Measurements from ENCODE around the gene TEX2.

The TEX2 gene

GRCh38 chr17:64185101-64185500 is 78.0 kb downstream of the TEX2 start:
- no peaks in the 10 kb centered on the region for H3K36me3 ChIP-seq (ENCODE audit: low read length)
- no peak overlapping the region for H3K4me3 ChIP-seq (ENCODE audit: insufficient read depth, low read length, poor library complexity, severe bottlenecking)
- no peaks in the 10 kb centered on the region for H3K9me3 ChIP-seq (ENCODE audit: insufficient read depth, low read length)
- no peaks in the 10 kb centered on the region for H4K20me1 ChIP-seq (ENCODE audit: low read depth, low read length)
- no peak overlapping the region for H3K9ac ChIP-seq (ENCODE audit: low read length)
- TF ChIP-seq EZH2phosphoT487 (conservative IDR thresholded peaks at IDR 0.05; ENCODE audit: low read length) = no peak
- no peak overlapping the region for H3K27ac ChIP-seq (ENCODE audit: low read depth, low read length)
- no peak overlapping the region for H3K4me2 ChIP-seq (ENCODE audit: low read depth, low read length, poor library complexity, severe bottlenecking)
- H2AFZ ChIP-seq (ENCODE audit: low read depth, low read length, severe bottlenecking) = no peak overlapping the region
- H3K79me2 ChIP-seq (ENCODE audit: insufficient read depth, low read length) = no peaks in the 10 kb centered on the region
- no peaks in the 10 kb centered on the region for H3F3A ChIP-seq (ENCODE audit: insufficient read depth)
- no peaks in the 10 kb centered on the region for H3K27me3 ChIP-seq (ENCODE audit: low read length)
- no peaks in the 10 kb centered on the region for H3K9me2 ChIP-seq (replicated peaks; ENCODE audit: insufficient read depth, low read length)

DNA sequence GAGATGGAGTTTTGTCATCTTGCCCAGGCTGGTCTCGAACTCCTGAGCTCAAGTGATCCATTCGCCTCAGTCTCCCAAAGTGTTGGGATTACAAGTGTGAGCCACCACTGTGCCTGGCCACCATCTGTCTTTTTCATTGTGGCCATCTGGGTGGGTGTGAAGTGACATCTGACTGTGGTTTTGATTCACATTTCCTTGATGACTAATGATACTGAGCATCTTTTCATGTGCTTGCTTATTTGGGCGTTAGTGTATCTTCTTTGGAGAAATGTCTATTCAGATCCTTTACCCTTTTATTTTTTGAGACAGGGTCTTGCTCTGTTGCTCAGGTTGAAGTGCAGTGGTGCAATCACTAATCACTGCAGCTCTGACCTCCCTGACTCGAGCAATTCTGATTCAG is 79.2 kb downstream of the TEX2 start:
- H3K79me2 ChIP-seq (ENCODE audit: insufficient read depth, low read length) = no peaks in the 10 kb centered on the region

DNA sequence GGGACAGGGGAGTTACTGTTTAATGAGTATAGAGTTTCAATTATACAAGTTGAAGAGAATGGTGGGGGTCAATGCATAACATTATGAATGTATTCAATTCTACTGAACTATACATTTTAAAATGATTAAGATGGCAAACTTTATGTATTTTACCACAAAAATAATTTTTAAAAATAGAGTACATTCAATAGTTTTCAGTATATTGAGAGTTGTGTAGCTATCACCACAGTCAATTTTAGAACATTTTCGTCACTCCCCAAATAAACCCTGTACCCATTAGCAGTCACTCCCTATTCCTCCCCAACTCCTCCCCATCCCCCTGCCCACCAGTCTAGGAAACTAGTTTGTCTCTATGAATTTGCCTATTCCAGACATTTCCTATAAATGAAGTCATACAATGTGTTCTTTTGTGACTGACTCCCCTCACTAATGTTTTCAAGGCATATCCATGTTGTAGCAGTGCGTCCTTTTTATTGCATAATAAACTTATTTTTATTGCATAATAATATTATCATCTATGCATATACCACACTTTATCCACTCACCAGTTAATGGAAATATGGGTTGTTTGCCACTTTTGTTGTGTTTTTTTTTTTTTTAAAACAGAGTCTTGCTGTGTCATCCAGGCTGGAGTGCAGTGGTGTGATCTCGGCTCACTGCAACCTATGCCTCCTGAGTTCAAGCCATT is 80.6 kb downstream of the TEX2 start:
- Histone ChIP-seq H3K9me2 (replicated peaks; ENCODE audit: insufficient read depth, low read length) (no peaks in the 10 kb centered on the region), H4K20me1 (ENCODE audit: low read depth, low read length) (no peaks in the 10 kb centered on the region), H3K9ac (ENCODE audit: low read length) (no peak overlapping the region), H3K9me3 (ENCODE audit: insufficient read depth, low read length) (no peaks in the 10 kb centered on the region), H3K4me2 (ENCODE audit: low read depth, low read length, poor library complexity, severe bottlenecking) (no peak overlapping the region), H3K36me3 (ENCODE audit: low read length) (no peaks in the 10 kb centered on the region), H3K27me3 (ENCODE audit: low read length) (no peaks in the 10 kb centered on the region), H3K4me3 (ENCODE audit: insufficient read depth, low read length, poor library complexity, severe bottlenecking) (no peak overlapping the region), H3F3A (ENCODE audit: insufficient read depth) (no peaks in the 10 kb centered on the region), H3K79me2 (ENCODE audit: insufficient read depth, low read length) (no peaks in the 10 kb centered on the region), H3K27ac (ENCODE audit: low read depth, low read length) (no peak overlapping the region), H2AFZ (ENCODE audit: low read depth, low read length, severe bottlenecking) (no peak overlapping the region)
- TF ChIP-seq, protein P1, sequence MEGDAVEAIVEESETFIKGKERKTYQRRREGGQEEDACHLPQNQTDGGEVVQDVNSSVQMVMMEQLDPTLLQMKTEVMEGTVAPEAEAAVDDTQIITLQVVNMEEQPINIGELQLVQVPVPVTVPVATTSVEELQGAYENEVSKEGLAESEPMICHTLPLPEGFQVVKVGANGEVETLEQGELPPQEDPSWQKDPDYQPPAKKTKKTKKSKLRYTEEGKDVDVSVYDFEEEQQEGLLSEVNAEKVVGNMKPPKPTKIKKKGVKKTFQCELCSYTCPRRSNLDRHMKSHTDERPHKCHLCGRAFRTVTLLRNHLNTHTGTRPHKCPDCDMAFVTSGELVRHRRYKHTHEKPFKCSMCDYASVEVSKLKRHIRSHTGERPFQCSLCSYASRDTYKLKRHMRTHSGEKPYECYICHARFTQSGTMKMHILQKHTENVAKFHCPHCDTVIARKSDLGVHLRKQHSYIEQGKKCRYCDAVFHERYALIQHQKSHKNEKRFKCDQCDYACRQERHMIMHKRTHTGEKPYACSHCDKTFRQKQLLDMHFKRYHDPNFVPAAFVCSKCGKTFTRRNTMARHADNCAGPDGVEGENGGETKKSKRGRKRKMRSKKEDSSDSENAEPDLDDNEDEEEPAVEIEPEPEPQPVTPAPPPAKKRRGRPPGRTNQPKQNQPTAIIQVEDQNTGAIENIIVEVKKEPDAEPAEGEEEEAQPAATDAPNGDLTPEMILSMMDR (IDR thresholded peaks at IDR 0.05; ENCODE audit: insufficient read depth, low read length, poor library complexity, severe bottlenecking) = no peak
- no peak for TF ChIP-seq EZH2phosphoT487 (conservative IDR thresholded peaks at IDR 0.05; ENCODE audit: low read length)

More for the DNA sequence above, 79.2 kb downstream of the TEX2 start:
- Histone ChIP-seq H3K9ac (ENCODE audit: low read length) (no peak overlapping the region), H4K20me1 (ENCODE audit: low read depth, low read length) (no peaks in the 10 kb centered on the region), H3K36me3 (ENCODE audit: low read length) (no peaks in the 10 kb centered on the region), H3K4me3 (ENCODE audit: insufficient read depth, low read length, poor library complexity, severe bottlenecking) (no peak overlapping the region), H2AFZ (ENCODE audit: low read depth, low read length, severe bottlenecking) (no peak overlapping the region), H3F3A (ENCODE audit: insufficient read depth) (no peaks in the 10 kb centered on the region), H3K9me3 (ENCODE audit: insufficient read depth, low read length) (no peaks in the 10 kb centered on the region), H3K4me2 (ENCODE audit: low read depth, low read length, poor library complexity, severe bottlenecking) (no peak overlapping the region), H3K27me3 (ENCODE audit: low read length) (no peaks in the 10 kb centered on the region), H3K9me2 (replicated peaks; ENCODE audit: insufficient read depth, low read length) (no peaks in the 10 kb centered on the region), H3K27ac (ENCODE audit: low read depth, low read length) (no peak overlapping the region)
- TF ChIP-seq, protein P1 (IDR thresholded peaks at IDR 0.05; ENCODE audit: insufficient read depth, low read length, poor library complexity, severe bottlenecking) = no peak
- TF ChIP-seq EZH2phosphoT487 (conservative IDR thresholded peaks at IDR 0.05; ENCODE audit: low read length) = no peak

All from SU-DHL-6 (cell line).